Brain microvascular endothelial cell (primary cell): ENCODE measurements around the gene RABGEF1.
"Not testable (repeated sequence)": the region's sequence is repeated elsewhere in the genome, so short reads cannot be mapped to it uniquely, and the experiment has no call there.

Experiments
- DNase-seq: peaks from one replicate; pipeline ENCODE4 v3.0.0-alpha.2; 2020
- H3K27ac ChIP-seq: fragments of 250-450 bp; sonication (Bioruptor Pico); 2 replicates; pipeline ENCODE4 v1.5.1; 2020; ENCODE audit warnings: mild to moderate bottlenecking, moderate library complexity
- H3K27me3 ChIP-seq: fragments of 250-450 bp; sonication (Bioruptor Pico); replicated peaks from 2 replicates; pipeline ENCODE4 v1.5.1; 2020; ENCODE audit warnings: mild to moderate bottlenecking
- H3K36me3 ChIP-seq: fragments of 250-450 bp; sonication (Bioruptor Pico); replicated peaks from 2 replicates; pipeline ENCODE4 v1.5.1; 2020; ENCODE audit warnings: mild to moderate bottlenecking
- H3K4me3 ChIP-seq: 2 replicates; pipeline ENCODE4 v1.5.1; 2011; ENCODE audit warnings: low read depth, mild to moderate bottlenecking, control low read depth, low read length, moderate library complexity
- CTCF ChIP-seq: IDR thresholded peaks from 2 replicates; pipeline ENCODE4 v1.5.1; 2011; ENCODE audit warnings: low read depth, mild to moderate bottlenecking, moderate library complexity, low read length, control low read depth, inconsistent platforms; ENCODE audit errors: missing control alignments
- in situ Hi-C: cut with HindIII; loops from 2 replicates; pipeline ENCODE4 v1.10.0; 2017; ENCODE audit warnings: low sequenced_read_pairs, low pct_ligation_motif_present

The RABGEF1 gene

GRCh38 chr7:66776383-66776782 is 35.9 kb downstream of the RABGEF1 start:
- DNase-seq, H3K27me3 ChIP-seq, in situ Hi-C loops, H3K4me3 ChIP-seq, H3K27ac ChIP-seq: not testable (repeated sequence)
- peaks cover 26% of the 10 kb centered on the region for H3K36me3 ChIP-seq
- TF ChIP-seq CTCF: peak; percentile 21

DNA sequence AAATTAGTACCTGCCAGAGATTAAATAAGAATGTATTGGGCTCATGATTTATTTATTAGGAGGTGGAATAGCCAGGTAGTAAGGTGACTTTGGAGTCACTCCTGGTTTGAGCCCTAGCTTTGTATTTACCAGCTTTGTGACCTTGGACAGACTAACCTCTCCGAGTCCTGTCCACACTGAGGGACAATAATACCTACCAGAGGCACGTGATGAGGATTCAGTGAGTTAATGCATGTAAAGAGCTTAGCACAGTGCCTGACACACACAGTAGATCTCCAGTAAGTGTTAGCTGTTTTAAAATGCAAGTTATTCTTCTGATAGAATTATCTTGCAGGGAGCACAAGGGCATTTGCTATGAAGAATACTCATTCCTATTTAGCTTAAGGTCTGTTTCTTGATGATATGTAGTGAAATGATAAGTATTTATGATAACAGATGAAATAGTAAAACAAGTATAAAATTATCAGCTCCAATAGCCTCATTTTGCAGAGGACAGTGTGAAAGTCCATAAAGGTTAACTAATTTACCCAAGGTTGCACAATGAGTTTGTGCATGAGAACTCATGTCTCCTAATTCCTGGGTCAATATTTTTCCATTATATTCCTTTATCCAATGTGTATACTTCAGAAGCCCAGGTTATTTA is 36.4 kb downstream of the RABGEF1 start:
- DNase-seq: no peak
- in situ Hi-C loops: no loop called here
- no peak for TF ChIP-seq CTCF
- no peak overlapping the region for H3K27ac ChIP-seq
- H3K36me3 ChIP-seq: peaks cover 26% of the 10 kb centered on the region
- no peaks in the 10 kb centered on the region for H3K27me3 ChIP-seq
- no peak overlapping the region for H3K4me3 ChIP-seq

- in situ Hi-C loops: no loop called here
- peaks cover 30% of the 10 kb centered on the region for H3K36me3 ChIP-seq
- no peaks in the 10 kb centered on the region for H3K27me3 ChIP-seq
- H3K4me3 ChIP-seq: no peak overlapping the region
- H3K27ac ChIP-seq: peak overlapping the region; percentile 28
- TF ChIP-seq CTCF: no peak
- DNase-seq: peak; percentile 22
Observed at GRCh38 chr7:66778201-66778600, 37.7 kb downstream of the RABGEF1 start.

- no peak overlapping the region for H3K4me3 ChIP-seq
- in situ Hi-C loops: no loop called here
- no peak for DNase-seq
- no peaks in the 10 kb centered on the region for H3K27me3 ChIP-seq
- H3K36me3 ChIP-seq: peaks cover 30% of the 10 kb centered on the region
- TF ChIP-seq CTCF: no peak
- no peak overlapping the region for H3K27ac ChIP-seq
Observed at GRCh38 chr7:66779669-66780409, 39.3 kb downstream of the RABGEF1 start.

DNA sequence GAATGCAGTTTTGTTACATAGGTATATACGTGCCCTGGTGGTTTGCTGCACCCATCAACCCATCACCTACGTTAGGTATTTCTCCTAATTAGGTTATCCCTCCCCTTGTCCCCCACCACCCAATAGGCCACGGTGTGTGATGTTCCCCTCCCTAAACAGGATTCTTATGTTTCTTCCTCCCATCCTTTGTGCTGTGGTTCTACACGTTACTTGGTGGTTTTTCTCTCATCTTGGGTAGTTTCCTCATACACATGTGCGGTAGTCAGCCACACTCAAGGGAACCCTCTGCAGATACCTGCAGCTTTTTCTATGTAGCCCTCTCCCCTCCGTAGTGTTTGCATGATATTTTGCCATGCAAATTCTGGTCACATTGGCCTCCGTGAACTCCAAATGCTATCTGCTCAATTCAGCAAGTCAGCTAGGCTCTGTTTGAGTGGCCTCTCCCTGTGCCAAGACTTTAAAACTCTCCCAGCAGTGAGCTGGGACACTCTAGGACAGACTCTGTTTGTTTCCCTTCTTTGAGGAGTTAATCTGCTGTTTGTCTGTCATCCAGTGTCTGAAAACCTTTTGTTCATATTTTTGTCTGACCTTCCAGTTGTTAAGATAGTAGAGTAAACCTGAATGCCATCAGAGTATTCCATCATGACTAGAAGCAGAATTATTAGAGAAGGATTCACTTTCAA is 41.0 kb downstream of the RABGEF1 start:
- no peak for TF ChIP-seq CTCF
- no peak for DNase-seq
- Histone ChIP-seq H3K36me3 (peaks cover 22% of the 10 kb centered on the region), H3K4me3 (no peak overlapping the region), H3K27me3 (no peaks in the 10 kb centered on the region), H3K27ac (no peak overlapping the region)
- in situ Hi-C loops: no loop called here

- H3K27me3 ChIP-seq, in situ Hi-C loops, H3K4me3 ChIP-seq, H3K27ac ChIP-seq, DNase-seq: not testable (repeated sequence)
- peaks cover 22% of the 10 kb centered on the region for H3K36me3 ChIP-seq
Observed at GRCh38 chr7:66782875-66783274, 42.3 kb downstream of the RABGEF1 start.

DNA sequence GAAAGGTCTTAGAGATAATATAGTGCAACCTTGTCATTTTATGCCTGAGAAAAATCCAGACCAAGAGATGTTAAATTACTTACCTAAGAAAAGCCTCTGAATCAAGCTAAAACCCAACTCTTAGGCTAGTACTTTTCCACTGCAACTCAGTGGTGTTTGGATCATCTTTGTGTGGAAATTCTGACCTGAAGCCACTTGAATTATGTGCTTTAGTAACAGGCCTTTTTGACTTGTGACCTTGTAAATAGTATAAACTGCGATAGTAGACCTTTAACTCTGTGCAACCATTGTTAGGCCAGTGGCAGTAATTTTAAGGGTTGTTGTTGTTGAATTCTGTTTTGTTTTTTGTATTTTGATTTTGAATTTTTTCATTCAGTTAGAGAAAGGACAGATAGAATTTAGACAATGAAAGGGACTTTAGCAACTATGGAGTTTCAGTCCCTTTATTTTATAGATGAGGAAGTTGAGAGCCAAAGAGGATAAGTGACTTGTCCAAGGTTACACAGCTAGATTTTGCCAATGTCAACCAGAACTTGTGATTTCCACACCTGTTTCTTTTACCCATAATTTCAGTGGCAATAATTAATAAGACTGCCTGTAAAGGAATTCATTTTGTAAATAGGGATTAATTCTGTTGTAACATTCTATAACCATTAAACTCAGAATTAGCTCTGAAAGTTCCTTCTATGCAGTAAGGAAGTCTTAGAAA is 43.5 kb downstream of the RABGEF1 start:
- in situ Hi-C loops, H3K4me3 ChIP-seq: not testable (repeated sequence)
- peaks cover 30% of the 10 kb centered on the region for H3K36me3 ChIP-seq

More for the DNA sequence above, 43.5 kb downstream of the RABGEF1 start:
- not testable (repeated sequence) for DNase-seq, H3K27ac ChIP-seq, H3K27me3 ChIP-seq
